Trophoblast cell (in vitro differentiated cells and primary cell): Measurements from ENCODE around the gene PCBD2.

Experiments
- DNase-seq, 2 donors: peaks; one replicate each; pipeline ENCODE4 v3.0.0-alpha.2; 2016
- H2AFZ ChIP-seq: 2 replicates; pipeline ENCODE4 v1.6.1; 2013; ENCODE audit warnings: low read length, moderate library complexity, mild to moderate bottlenecking; ENCODE audit not compliant: insufficient read depth, poor library complexity
- H2AK5ac ChIP-seq: 2 replicates; pipeline ENCODE4 v1.6.1; 2013; ENCODE audit warnings: mild to moderate bottlenecking, low read length
- H2BK120ac ChIP-seq: 2 replicates; pipeline ENCODE4 v1.6.1; 2013; ENCODE audit warnings: low read length, mild to moderate bottlenecking, moderate library complexity; ENCODE audit not compliant: insufficient read depth, poor library complexity
- H2BK12ac ChIP-seq: 2 replicates; pipeline ENCODE4 v1.6.1; 2013; ENCODE audit warnings: mild to moderate bottlenecking, low read length, moderate library complexity
- H2BK5ac ChIP-seq: 2 replicates; pipeline ENCODE4 v1.6.1; 2013; ENCODE audit warnings: low read length, low read depth, moderate library complexity, mild to moderate bottlenecking; ENCODE audit not compliant: poor library complexity
- H3K14ac ChIP-seq: 2 replicates; pipeline ENCODE4 v1.6.1; 2013; ENCODE audit warnings: mild to moderate bottlenecking, low read length
- H3K18ac ChIP-seq: 2 replicates; pipeline ENCODE4 v1.6.1; 2013; ENCODE audit warnings: mild to moderate bottlenecking, low read length
- H3K23ac ChIP-seq: 2 replicates; pipeline ENCODE4 v1.6.1; 2013; ENCODE audit warnings: low read length
- H3K27ac ChIP-seq: 2 replicates; pipeline ENCODE4 v1.5.1; 2013; ENCODE audit warnings: low read depth, mild to moderate bottlenecking, inconsistent platforms, low read length, moderate library complexity
- H3K27me3 ChIP-seq: 2 replicates; pipeline ENCODE4 v1.6.1; 2013; ENCODE audit warnings: inconsistent platforms, mild to moderate bottlenecking, low read length, moderate library complexity; ENCODE audit not compliant: insufficient read depth
- H3K36me3 ChIP-seq, 2 experiments: 1 replicate in 1 of 2; 2 replicates in 1 of 2; pipeline ENCODE4 v1.6.1; 2013; ENCODE audit warnings: low read length in 2 of 2, mild to moderate bottlenecking in 2 of 2, moderate library complexity in 1 of 2; ENCODE audit not compliant: insufficient read depth in 2 of 2, control insufficient read depth in 1 of 2
- H3K4ac ChIP-seq: 2 replicates; pipeline ENCODE4 v1.6.1; 2013; ENCODE audit warnings: low read depth, mild to moderate bottlenecking, low read length, moderate library complexity
- H3K4me1 ChIP-seq, 2 experiments: 1 replicate in 1 of 2; 2 replicates in 1 of 2; pipeline ENCODE4 v1.6.1; 2013; ENCODE audit warnings: low read length in 2 of 2, mild to moderate bottlenecking in 2 of 2, moderate library complexity in 1 of 2; ENCODE audit not compliant: insufficient read depth in 2 of 2, control insufficient read depth in 1 of 2
- H3K4me2 ChIP-seq: 2 replicates; pipeline ENCODE4 v1.6.1; 2013; ENCODE audit warnings: inconsistent platforms, mild to moderate bottlenecking, low read length, moderate library complexity
- H3K4me3 ChIP-seq: 2 replicates; pipeline ENCODE4 v1.5.1; 2013; ENCODE audit warnings: mild to moderate bottlenecking, low read depth, low read length, inconsistent platforms
- H3K79me1 ChIP-seq: one replicate; pipeline ENCODE4 v1.6.1; 2013; ENCODE audit warnings: low read length
- H3K79me2 ChIP-seq: 2 replicates; pipeline ENCODE4 v1.6.1; 2013; ENCODE audit warnings: low read length, mild to moderate bottlenecking; ENCODE audit not compliant: control insufficient read depth, insufficient read depth, poor library complexity
- H3K9ac ChIP-seq: 2 replicates; pipeline ENCODE4 v1.6.1; 2013; ENCODE audit warnings: mild to moderate bottlenecking, low read length
- H3K9me3 ChIP-seq: 2 replicates; pipeline ENCODE4 v1.6.1; 2013; ENCODE audit warnings: low read depth, mild to moderate bottlenecking, control low read depth, inconsistent platforms, low read length; ENCODE audit not compliant: insufficient read depth
- H4K12ac ChIP-seq: 2 replicates; pipeline ENCODE4 v1.6.1; 2013; ENCODE audit warnings: low read depth, mild to moderate bottlenecking, low read length, moderate library complexity
- H4K8ac ChIP-seq: 2 replicates; pipeline ENCODE4 v1.6.1; 2013; ENCODE audit warnings: low read depth, mild to moderate bottlenecking, low read length, moderate library complexity
- H4K91ac ChIP-seq: one replicate; pipeline ENCODE4 v1.6.1; 2013; ENCODE audit warnings: low read depth, mild to moderate bottlenecking, low read length, moderate library complexity
- WGBS: extraction: QIAGEN DNeasy Blood & Tissue Kit; methylation state at CpG from one replicate; pipeline ENCODE4 v1.1.7; 2013; ENCODE audit warnings: missing lambda C conversion rate; ENCODE audit not compliant: insufficient read length, insufficient coverage; ENCODE audit errors: extremely low coverage; 5-methylcytosine and 5-hydroxymethylcytosine counted together

Gene PCBD2

GRCh38 chr5:134887593-134888159 is 17.3 kb upstream of the PCBD2 start:
- H2BK120ac ChIP-seq, result no peak overlapping the region

GRCh38 chr5:134889335-134889734 is 15.6 kb upstream of the PCBD2 start:
- Histone ChIP-seq H4K12ac (no peak overlapping the region), H3K18ac (no peak overlapping the region), H2BK5ac (no peak overlapping the region), H3K27ac (no peak overlapping the region), H4K91ac (no peak overlapping the region), H3K4ac (no peak overlapping the region), H3K4me2 (no peak overlapping the region), H2BK12ac (no peak overlapping the region), H3K79me1 (no peaks in the 10 kb centered on the region), H3K4me3 (no peak overlapping the region), H2AFZ (no peak overlapping the region), H2BK120ac (no peak overlapping the region), H4K8ac (no peak overlapping the region), H3K4me1 (no peaks in the 10 kb centered on the region), H3K23ac (no peak overlapping the region), H2AK5ac (no peak overlapping the region), H3K9me3 (no peaks in the 10 kb centered on the region), H3K36me3 (no peaks in the 10 kb centered on the region), H3K9ac (no peak overlapping the region), H3K79me2 (no peaks in the 10 kb centered on the region), H3K14ac (no peak overlapping the region), H3K27me3 (no peaks in the 10 kb centered on the region)
- DNase-seq, result no peak
- WGBS, result no CpG with 5 or more reads among the region's 8 CpGs

More at GRCh38 chr5:134887593-134888159, 17.3 kb upstream of the PCBD2 start:
- no peak overlapping the region for H4K12ac ChIP-seq
- no peak overlapping the region for H2BK5ac ChIP-seq
- no peak overlapping the region for H3K18ac ChIP-seq
- no peaks in the 10 kb centered on the region for H3K4me1 ChIP-seq
- no peak overlapping the region for H3K14ac ChIP-seq
- H3K23ac ChIP-seq, result no peak overlapping the region
- H3K36me3 ChIP-seq, result no peaks in the 10 kb centered on the region
- no peak for DNase-seq
- no peak overlapping the region for H3K4ac ChIP-seq
- no peak overlapping the region for H3K27ac ChIP-seq
- H2AK5ac ChIP-seq, result no peak overlapping the region
- no peak overlapping the region for H3K4me3 ChIP-seq
- H3K9ac ChIP-seq, result no peak overlapping the region
- no peaks in the 10 kb centered on the region for H3K79me1 ChIP-seq
- H4K91ac ChIP-seq, result no peak overlapping the region
- no peak overlapping the region for H3K4me2 ChIP-seq
- no peak overlapping the region for H4K8ac ChIP-seq
- no peak overlapping the region for H2BK12ac ChIP-seq
- WGBS, result no CpG with 5 or more reads among the region's 14 CpGs
- H3K79me2 ChIP-seq, result no peaks in the 10 kb centered on the region
- no peaks in the 10 kb centered on the region for H3K27me3 ChIP-seq
- H3K9me3 ChIP-seq, result no peaks in the 10 kb centered on the region
- H2AFZ ChIP-seq, result no peak overlapping the region

- no peaks in the 10 kb centered on the region for H3K9me3 ChIP-seq
- no peak overlapping the region for H3K9ac ChIP-seq
- no peak overlapping the region for H4K12ac ChIP-seq
- no peak overlapping the region for H4K8ac ChIP-seq
- H2BK120ac ChIP-seq, result no peak overlapping the region
- H3K4ac ChIP-seq, result no peak overlapping the region
- H3K36me3 ChIP-seq, result peaks cover 2% of the 10 kb centered on the region in 2 experiments
- H3K27ac ChIP-seq, result no peak overlapping the region
- no peak overlapping the region for H3K14ac ChIP-seq
- no peaks in the 10 kb centered on the region for H3K79me2 ChIP-seq
- H3K4me2 ChIP-seq, result no peak overlapping the region
- no peaks in the 10 kb centered on the region for H3K79me1 ChIP-seq
- H3K4me1 ChIP-seq, result no peaks in the 10 kb centered on the region
- H3K23ac ChIP-seq, result no peak overlapping the region
- H2AK5ac ChIP-seq, result no peak overlapping the region
- DNase-seq, result no peak
- no peaks in the 10 kb centered on the region for H3K27me3 ChIP-seq
- H4K91ac ChIP-seq, result no peak overlapping the region
- no CpG with 5 or more reads among the region's 1 CpG for WGBS
- H3K18ac ChIP-seq, result no peak overlapping the region
- no peak overlapping the region for H2BK5ac ChIP-seq
- no peak overlapping the region for H2AFZ ChIP-seq
- no peak overlapping the region for H2BK12ac ChIP-seq
- no peak overlapping the region for H3K4me3 ChIP-seq
These were observed 13.5 kb upstream of the PCBD2 start for GRCh38 chr5:134891473-134891872.

- no peak overlapping the region for H3K23ac ChIP-seq
- H4K8ac ChIP-seq, result no peak overlapping the region
- no peaks in the 10 kb centered on the region for H3K4me1 ChIP-seq
- H3K27ac ChIP-seq, result no peak overlapping the region
- no CpG with 5 or more reads among the region's 3 CpGs for WGBS
- peaks cover 2% of the 10 kb centered on the region in 2 experiments for H3K36me3 ChIP-seq
- H4K12ac ChIP-seq, result no peak overlapping the region
- H3K9me3 ChIP-seq, result no peaks in the 10 kb centered on the region
- no peak overlapping the region for H3K4me3 ChIP-seq
- no peak overlapping the region for H2AK5ac ChIP-seq
- no peak overlapping the region for H3K4me2 ChIP-seq
- H2AFZ ChIP-seq, result no peak overlapping the region
- H2BK5ac ChIP-seq, result no peak overlapping the region
- H3K14ac ChIP-seq, result no peak overlapping the region
- H3K4ac ChIP-seq, result no peak overlapping the region
- no peak overlapping the region for H4K91ac ChIP-seq
- no peak overlapping the region for H3K9ac ChIP-seq
- H3K27me3 ChIP-seq, result no peaks in the 10 kb centered on the region
- H2BK12ac ChIP-seq, result no peak overlapping the region
- no peaks in the 10 kb centered on the region for H3K79me2 ChIP-seq
- no peak overlapping the region for H3K18ac ChIP-seq
- no peaks in the 10 kb centered on the region for H3K79me1 ChIP-seq
- no peak overlapping the region for H2BK120ac ChIP-seq
- DNase-seq, result no peak
These were observed 12.6 kb upstream of the PCBD2 start for GRCh38 chr5:134892282-134892681.
